Amniotic epithelial cell (primary cell): ENCODE results near the gene DLG5.

Experiments
- DNase-seq: peaks from one replicate; pipeline ENCODE4 v3.0.0-alpha.2; 2010; ENCODE audit warnings: low read depth

The DLG5 gene

GRCh38 chr10:77843264-77843663 lies 83.3 kb downstream of the DLG5 start:
- DNase-seq = no peak

- no peak for DNase-seq
Observed at GRCh38 chr10:77842652-77843212, 83.8 kb downstream of the DLG5 start.

GRCh38 chr10:77841711-77842375 lies 84.7 kb downstream of the DLG5 start:
- DNase-seq = no peak

- no peak for DNase-seq
Observed at GRCh38 chr10:77840636-77841035, 85.9 kb downstream of the DLG5 start.

- no peak for DNase-seq
Observed at GRCh38 chr10:77837925-77838595, 88.5 kb downstream of the DLG5 start.

- DNase-seq = peak; percentile 30
Observed at GRCh38 chr10:77837248-77837924, 89.2 kb downstream of the DLG5 start.

GRCh38 chr10:77836299-77836820 lies 90.2 kb downstream of the DLG5 start:
- DNase-seq = no peak

- no peak for DNase-seq
Observed at GRCh38 chr10:77835669-77836086, 90.9 kb downstream of the DLG5 start.

GRCh38 chr10:77834943-77835668 lies 91.4 kb downstream of the DLG5 start:
- no peak for DNase-seq

GRCh38 chr10:77834540-77834939 lies 92.0 kb downstream of the DLG5 start:
- no peak for DNase-seq

GRCh38 chr10:77833792-77834191 lies 92.8 kb downstream of the DLG5 start:
- DNase-seq = no peak

GRCh38 chr10:77833225-77833624 lies 93.3 kb downstream of the DLG5 start:
- no peak for DNase-seq

- DNase-seq = no peak
Observed at GRCh38 chr10:77832238-77832637, 94.3 kb downstream of the DLG5 start.

GRCh38 chr10:77829356-77829755 lies 97.2 kb downstream of the DLG5 start:
- DNase-seq = no peak

- DNase-seq = no peak
Observed at GRCh38 chr10:77828377-77828776, 98.2 kb downstream of the DLG5 start.

- DNase-seq = no peak
Observed at GRCh38 chr10:77827366-77827765, 99.2 kb downstream of the DLG5 start.

- DNase-seq = no peak
Observed at GRCh38 chr10:77825965-77826364, 100.6 kb downstream of the DLG5 start.

- no peak for DNase-seq
Observed at GRCh38 chr10:77824908-77825307, 101.6 kb downstream of the DLG5 start.

GRCh38 chr10:77823811-77824542 lies 102.6 kb downstream of the DLG5 start:
- DNase-seq = no peak

- no peak for DNase-seq
Observed at GRCh38 chr10:77821551-77821950, 105.0 kb downstream of the DLG5 start.

GRCh38 chr10:77821036-77821435 lies 105.5 kb downstream of the DLG5 start:
- DNase-seq = no peak
